ENCODE measurements around the gene ESD.
"Not testable (repeated sequence)": the region's sequence is repeated elsewhere in the genome, so short reads cannot be mapped to it uniquely, and the experiment has no call there.

ESD gene

GRCh38 chr13:46817095-46817494 is 20.1 kb upstream of the ESD start:
- no peaks in the 10 kb centered on the region for H3K36me3 ChIP-seq (ENCODE audit: control insufficient read depth, insufficient read depth, low read length)
- no peak overlapping the region for H3K9ac ChIP-seq (ENCODE audit: low read depth, low read length)
- H3K27me3 ChIP-seq (ENCODE audit: control insufficient read depth, insufficient read depth, low read length): no peaks in the 10 kb centered on the region
- no peak overlapping the region for H3K27ac ChIP-seq (ENCODE audit: low read depth, low read length)
- no peaks in the 10 kb centered on the region; the same call in 1 of the 2 replicates for H3K4me1 ChIP-seq (ENCODE audit: control insufficient read depth, insufficient read depth, low read length)
- H3K9me3 ChIP-seq (ENCODE audit: control insufficient read depth, insufficient read depth, low read length): no peaks in the 10 kb centered on the region
- no peak overlapping the region for H3K4me3 ChIP-seq (ENCODE audit: low read depth, low read length)

GRCh38 chr13:46816371-46816770 is 19.4 kb upstream of the ESD start:
- no peaks in the 10 kb centered on the region for H3K36me3 ChIP-seq (ENCODE audit: control insufficient read depth, insufficient read depth, low read length)
- no peak overlapping the region for H3K9ac ChIP-seq (ENCODE audit: low read depth, low read length)
- no peak overlapping the region for H3K27ac ChIP-seq (ENCODE audit: low read depth, low read length)
- H3K9me3 ChIP-seq (ENCODE audit: control insufficient read depth, insufficient read depth, low read length): no peaks in the 10 kb centered on the region
- no peaks in the 10 kb centered on the region; the same call in 1 of the 2 replicates for H3K4me1 ChIP-seq (ENCODE audit: control insufficient read depth, insufficient read depth, low read length)
- no peaks in the 10 kb centered on the region for H3K27me3 ChIP-seq (ENCODE audit: control insufficient read depth, insufficient read depth, low read length)
- no peak overlapping the region for H3K4me3 ChIP-seq (ENCODE audit: low read depth, low read length)

- H3K27me3 ChIP-seq (ENCODE audit: control insufficient read depth, insufficient read depth, low read length): no peaks in the 10 kb centered on the region
- no peaks in the 10 kb centered on the region for H3K9me3 ChIP-seq (ENCODE audit: control insufficient read depth, insufficient read depth, low read length)
- no peak overlapping the region for H3K4me3 ChIP-seq (ENCODE audit: low read depth, low read length)
- H3K9ac ChIP-seq (ENCODE audit: low read depth, low read length): no peak overlapping the region
- no peaks in the 10 kb centered on the region for H3K36me3 ChIP-seq (ENCODE audit: control insufficient read depth, insufficient read depth, low read length)
- H3K4me1 ChIP-seq (ENCODE audit: control insufficient read depth, insufficient read depth, low read length): no peaks in the 10 kb centered on the region; the same call in 1 of the 2 replicates
- H3K27ac ChIP-seq (ENCODE audit: low read depth, low read length): no peak overlapping the region
Measured at GRCh38 chr13:46812301-46812797, 15.4 kb upstream of the ESD start.

- Histone ChIP-seq H3K9ac (ENCODE audit: low read depth, low read length) (no peak overlapping the region), H3K36me3 (ENCODE audit: control insufficient read depth, insufficient read depth, low read length) (no peaks in the 10 kb centered on the region), H3K4me1 (ENCODE audit: control insufficient read depth, insufficient read depth, low read length) (no peaks in the 10 kb centered on the region), H3K4me3 (ENCODE audit: low read depth, low read length) (no peak overlapping the region), H3K27ac (ENCODE audit: low read depth, low read length) (no peak overlapping the region), H3K9me3 (ENCODE audit: control insufficient read depth, insufficient read depth, low read length) (no peaks in the 10 kb centered on the region), H3K27me3 (ENCODE audit: control insufficient read depth, insufficient read depth, low read length) (no peaks in the 10 kb centered on the region)
Measured at GRCh38 chr13:46810440-46810839, 13.5 kb upstream of the ESD start.

GRCh38 chr13:46804921-46805320 is 8.0 kb upstream of the ESD start:
- H3K9ac ChIP-seq (ENCODE audit: low read depth, low read length); H3K27me3 ChIP-seq (ENCODE audit: control insufficient read depth, insufficient read depth, low read length); H3K4me3 ChIP-seq (ENCODE audit: low read depth, low read length); H3K27ac ChIP-seq (ENCODE audit: low read depth, low read length); H3K4me1 ChIP-seq (ENCODE audit: control insufficient read depth, insufficient read depth, low read length); H3K9me3 ChIP-seq (ENCODE audit: control insufficient read depth, insufficient read depth, low read length); H3K36me3 ChIP-seq (ENCODE audit: control insufficient read depth, insufficient read depth, low read length): not testable (repeated sequence)

- Histone ChIP-seq H3K27ac (ENCODE audit: low read depth, low read length) (no peak overlapping the region), H3K4me1 (ENCODE audit: control insufficient read depth, insufficient read depth, low read length) (no peaks in the 10 kb centered on the region), H3K27me3 (ENCODE audit: control insufficient read depth, insufficient read depth, low read length) (no peaks in the 10 kb centered on the region), H3K36me3 (ENCODE audit: control insufficient read depth, insufficient read depth, low read length) (no peaks in the 10 kb centered on the region), H3K9ac (ENCODE audit: low read depth, low read length) (no peak overlapping the region), H3K9me3 (ENCODE audit: control insufficient read depth, insufficient read depth, low read length) (no peaks in the 10 kb centered on the region), H3K4me3 (ENCODE audit: low read depth, low read length) (no peak overlapping the region)
Measured at GRCh38 chr13:46804391-46804815, 7.4 kb upstream of the ESD start.

- Histone ChIP-seq H3K9me3 (ENCODE audit: control insufficient read depth, insufficient read depth, low read length) (no peaks in the 10 kb centered on the region), H3K9ac (ENCODE audit: low read depth, low read length) (no peak overlapping the region), H3K36me3 (ENCODE audit: control insufficient read depth, insufficient read depth, low read length) (no peaks in the 10 kb centered on the region), H3K27me3 (ENCODE audit: control insufficient read depth, insufficient read depth, low read length) (no peaks in the 10 kb centered on the region), H3K27ac (ENCODE audit: low read depth, low read length) (no peak overlapping the region), H3K4me3 (ENCODE audit: low read depth, low read length) (no peak overlapping the region), H3K4me1 (ENCODE audit: control insufficient read depth, insufficient read depth, low read length) (no peaks in the 10 kb centered on the region)
Measured at GRCh38 chr13:46803586-46803985, 6.6 kb upstream of the ESD start.

GRCh38 chr13:46801858-46802257 is 4.9 kb upstream of the ESD start:
- Histone ChIP-seq H3K9me3 (ENCODE audit: control insufficient read depth, insufficient read depth, low read length) (no peaks in the 10 kb centered on the region), H3K9ac (ENCODE audit: low read depth, low read length) (no peak overlapping the region), H3K36me3 (ENCODE audit: control insufficient read depth, insufficient read depth, low read length) (no peaks in the 10 kb centered on the region), H3K27me3 (ENCODE audit: control insufficient read depth, insufficient read depth, low read length) (no peaks in the 10 kb centered on the region), H3K27ac (ENCODE audit: low read depth, low read length) (no peak overlapping the region), H3K4me1 (ENCODE audit: control insufficient read depth, insufficient read depth, low read length) (peaks cover 7% of the 10 kb centered on the region), H3K4me3 (ENCODE audit: low read depth, low read length) (no peak overlapping the region)

GRCh38 chr13:46799139-46799538 is 2.2 kb upstream of the ESD start:
- H3K27ac ChIP-seq (ENCODE audit: low read depth, low read length): no peak overlapping the region
- no peaks in the 10 kb centered on the region for H3K9me3 ChIP-seq (ENCODE audit: control insufficient read depth, insufficient read depth, low read length)
- no peaks in the 10 kb centered on the region; the same call in 1 of the 2 replicates for H3K36me3 ChIP-seq (ENCODE audit: control insufficient read depth, insufficient read depth, low read length)
- no peak overlapping the region for H3K9ac ChIP-seq (ENCODE audit: low read depth, low read length)
- peaks cover 26% of the 10 kb centered on the region for H3K4me1 ChIP-seq (ENCODE audit: control insufficient read depth, insufficient read depth, low read length)
- H3K4me3 ChIP-seq (ENCODE audit: low read depth, low read length): no peak overlapping the region
- H3K27me3 ChIP-seq (ENCODE audit: control insufficient read depth, insufficient read depth, low read length): no peaks in the 10 kb centered on the region

- peak overlapping the region; percentile 87 for H3K27ac ChIP-seq (ENCODE audit: low read depth, low read length)
- no peaks in the 10 kb centered on the region for H3K9me3 ChIP-seq (ENCODE audit: control insufficient read depth, insufficient read depth, low read length)
- H3K4me1 ChIP-seq (ENCODE audit: control insufficient read depth, insufficient read depth, low read length): peaks cover 26% of the 10 kb centered on the region
- H3K9ac ChIP-seq (ENCODE audit: low read depth, low read length): peak overlapping the region; percentile 42; the same call in 1 of the 2 replicates
- peaks cover 5% of the 10 kb centered on the region; the same call in 1 of the 2 replicates for H3K36me3 ChIP-seq (ENCODE audit: control insufficient read depth, insufficient read depth, low read length)
- no peaks in the 10 kb centered on the region for H3K27me3 ChIP-seq (ENCODE audit: control insufficient read depth, insufficient read depth, low read length)
- H3K4me3 ChIP-seq (ENCODE audit: low read depth, low read length): peak overlapping the region; percentile 82
Measured at GRCh38 chr13:46797501-46798237, 708 bp upstream of the ESD start.

- peak overlapping the region; percentile 82; the same call in 1 of the 2 replicates for H3K9ac ChIP-seq (ENCODE audit: low read depth, low read length)
- H3K4me3 ChIP-seq (ENCODE audit: low read depth, low read length): peak overlapping the region; percentile 82
- no peaks in the 10 kb centered on the region for H3K9me3 ChIP-seq (ENCODE audit: control insufficient read depth, insufficient read depth, low read length)
- peaks cover 26% of the 10 kb centered on the region for H3K4me1 ChIP-seq (ENCODE audit: control insufficient read depth, insufficient read depth, low read length)
- peak overlapping the region; percentile 87 for H3K27ac ChIP-seq (ENCODE audit: low read depth, low read length)
- peaks cover 15% of the 10 kb centered on the region for H3K36me3 ChIP-seq (ENCODE audit: control insufficient read depth, insufficient read depth, low read length)
- H3K27me3 ChIP-seq (ENCODE audit: control insufficient read depth, insufficient read depth, low read length): no peaks in the 10 kb centered on the region
Measured at GRCh38 chr13:46796129-46796514, 839 bp downstream of the ESD start.
